ENCODE results near the gene ADGRL3.
"Not testable (repeated sequence)": the region's sequence is repeated elsewhere in the genome, so short reads cannot be mapped to it uniquely, and the experiment has no call there.

The ADGRL3 gene

GRCh38 chr4:61638591-61638990 lies 438.5 kb downstream of the ADGRL3 start:
- DNase-seq (ENCODE audit: low read depth in 3 of 3) = no peak

GRCh38 chr4:61646746-61647350 lies 446.7 kb downstream of the ADGRL3 start:
- not testable (repeated sequence) for DNase-seq (ENCODE audit: low read depth in 3 of 3)

- DNase-seq (ENCODE audit: low read depth in 3 of 3) = no peak
Measured at GRCh38 chr4:61648264-61648663, 448.1 kb downstream of the ADGRL3 start.

GRCh38 chr4:61657016-61657415 lies 456.9 kb downstream of the ADGRL3 start:
- no peak for DNase-seq (ENCODE audit: low read depth in 3 of 3)

- DNase-seq (ENCODE audit: low read depth in 3 of 3) = no peak
Measured at GRCh38 chr4:61661960-61662359, 461.8 kb downstream of the ADGRL3 start.

GRCh38 chr4:61662362-61662761 lies 462.2 kb downstream of the ADGRL3 start:
- no peak for DNase-seq (ENCODE audit: low read depth in 3 of 3)

GRCh38 chr4:61663310-61663709 lies 463.2 kb downstream of the ADGRL3 start:
- no peak for DNase-seq (ENCODE audit: low read depth in 3 of 3)

GRCh38 chr4:61665649-61666048 lies 465.5 kb downstream of the ADGRL3 start:
- DNase-seq (ENCODE audit: low read depth in 3 of 3) = no peak

GRCh38 chr4:61666244-61666643 lies 466.1 kb downstream of the ADGRL3 start:
- no peak for DNase-seq (ENCODE audit: low read depth in 3 of 3)

- DNase-seq (ENCODE audit: low read depth in 3 of 3) = no peak
Measured at GRCh38 chr4:61671599-61671998, 471.5 kb downstream of the ADGRL3 start.

GRCh38 chr4:61675464-61675863 lies 475.3 kb downstream of the ADGRL3 start:
- DNase-seq (ENCODE audit: low read depth in 3 of 3) = no peak

- no peak for DNase-seq (ENCODE audit: low read depth in 3 of 3)
Measured at GRCh38 chr4:61678297-61678696, 478.2 kb downstream of the ADGRL3 start.

GRCh38 chr4:61693520-61693919 lies 493.4 kb downstream of the ADGRL3 start:
- DNase-seq (ENCODE audit: low read depth in 3 of 3) = no peak

GRCh38 chr4:61714387-61714911 lies 514.3 kb downstream of the ADGRL3 start:
- no peak for DNase-seq (ENCODE audit: low read depth in 3 of 3)

GRCh38 chr4:61716426-61716825 lies 516.3 kb downstream of the ADGRL3 start:
- DNase-seq (ENCODE audit: low read depth in 3 of 3) = no peak

- DNase-seq (ENCODE audit: low read depth in 3 of 3) = no peak
Measured at GRCh38 chr4:61723492-61723891, 523.4 kb downstream of the ADGRL3 start.

GRCh38 chr4:61727286-61727685 lies 527.2 kb downstream of the ADGRL3 start:
- DNase-seq (ENCODE audit: low read depth in 3 of 3) = no peak

- DNase-seq (ENCODE audit: low read depth in 3 of 3) = no peak
Measured at GRCh38 chr4:61734409-61734808, 534.3 kb downstream of the ADGRL3 start.

- DNase-seq (ENCODE audit: low read depth in 3 of 3) = no peak
Measured at GRCh38 chr4:61739887-61740286, 539.8 kb downstream of the ADGRL3 start.

GRCh38 chr4:61740886-61741285 lies 540.8 kb downstream of the ADGRL3 start:
- DNase-seq (ENCODE audit: low read depth in 3 of 3) = no peak

- no peak for DNase-seq (ENCODE audit: low read depth in 3 of 3)
Measured at GRCh38 chr4:61741327-61742096, 541.4 kb downstream of the ADGRL3 start.

GRCh38 chr4:61750810-61751209 lies 550.7 kb downstream of the ADGRL3 start:
- no peak for DNase-seq (ENCODE audit: low read depth in 3 of 3)

GRCh38 chr4:61752617-61753016 lies 552.5 kb downstream of the ADGRL3 start:
- no peak for DNase-seq (ENCODE audit: low read depth in 3 of 3)

Measured in stimulated activated CD4-positive, alpha-beta T cell treated with anti-CD3 and anti-CD28 coated beads, TNF-alpha, amount 100 ng/mL, for 48 hours (primary cell).